Right lobe of liver (tissue), 4 donors: ENCODE results near the gene AGAP3.

Source experiments
- CTCF ChIP-seq, 4 donors: fragments of 200-600 bp in 3 of 4; fragments of 450-650 bp in 1 of 4; IDR thresholded peaks; one replicate each; pipeline versions ENCODE4 v1.5.1 to v1.8.0; 2016 to 2022; ENCODE audit warnings: antibody characterized with exemption in 4 of 4, mild to moderate bottlenecking in 2 of 4
- POLR2A ChIP-seq: fragments of 450-650 bp; IDR thresholded peaks from one replicate; pipeline ENCODE4 v1.6.1; 2017; ENCODE audit warnings: antibody characterized with exemption, mild to moderate bottlenecking
- donor health status: DM: no; HTN: no; CAD: no.
- donor health status: DM: no; HTN: no; CAD: no.
- donor health status: DM: no; HTN: yes; CAD: no.

GRCh38 chr7:151069841-151070573, 16.3 kb upstream of the AGAP3 start:
- TF ChIP-seq CTCF (IDR thresholded peaks at IDR 0.05): no peak
- TF ChIP-seq POLR2A: no peak
